Lower leg skin (tissue), 3 donors: ENCODE data around the gene C22orf23.

Experiments used
- POLR2A ChIP-seq, 2 donors: fragments of 450-650 bp; IDR thresholded peaks; one replicate each; pipeline ENCODE4 v1.6.1; 2016 to 2017; ENCODE audit warnings: antibody characterized with exemption in 2 of 2, mild to moderate bottlenecking in 1 of 2, moderate library complexity in 1 of 2
- TF ChIP-seq, protein P1 (sequence below), 3 donors: fragments of 450-650 bp; IDR thresholded peaks; one replicate each; pipeline ENCODE4 v1.5.1; 2016; ENCODE audit warnings: antibody characterized with exemption in 3 of 3, mild to moderate bottlenecking in 3 of 3, moderate library complexity in 2 of 3

DNA sequence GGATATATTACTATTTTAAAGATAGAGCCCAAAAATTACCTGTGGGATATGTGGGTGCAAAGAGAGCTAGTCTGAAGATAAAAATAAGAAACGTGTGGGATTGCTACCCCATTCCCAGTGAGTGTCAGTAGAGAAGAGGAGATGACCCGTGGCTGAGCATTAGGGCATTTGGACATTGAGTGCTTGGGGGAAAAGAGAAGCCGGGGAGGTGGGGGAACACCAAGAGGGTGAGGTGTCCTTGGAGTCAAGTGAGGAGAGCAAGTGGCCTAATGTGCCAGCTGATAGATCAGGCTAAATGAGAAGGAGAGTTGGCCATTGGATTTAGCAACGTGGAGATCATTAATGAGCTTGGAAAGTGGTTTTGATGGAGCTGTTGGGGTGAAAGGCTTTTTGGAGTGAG is 1.3 kb upstream of the C22orf23 start:
- no peak for TF ChIP-seq POLR2A (IDR thresholded peaks at IDR 0.05)
- TF ChIP-seq, protein P1, sequence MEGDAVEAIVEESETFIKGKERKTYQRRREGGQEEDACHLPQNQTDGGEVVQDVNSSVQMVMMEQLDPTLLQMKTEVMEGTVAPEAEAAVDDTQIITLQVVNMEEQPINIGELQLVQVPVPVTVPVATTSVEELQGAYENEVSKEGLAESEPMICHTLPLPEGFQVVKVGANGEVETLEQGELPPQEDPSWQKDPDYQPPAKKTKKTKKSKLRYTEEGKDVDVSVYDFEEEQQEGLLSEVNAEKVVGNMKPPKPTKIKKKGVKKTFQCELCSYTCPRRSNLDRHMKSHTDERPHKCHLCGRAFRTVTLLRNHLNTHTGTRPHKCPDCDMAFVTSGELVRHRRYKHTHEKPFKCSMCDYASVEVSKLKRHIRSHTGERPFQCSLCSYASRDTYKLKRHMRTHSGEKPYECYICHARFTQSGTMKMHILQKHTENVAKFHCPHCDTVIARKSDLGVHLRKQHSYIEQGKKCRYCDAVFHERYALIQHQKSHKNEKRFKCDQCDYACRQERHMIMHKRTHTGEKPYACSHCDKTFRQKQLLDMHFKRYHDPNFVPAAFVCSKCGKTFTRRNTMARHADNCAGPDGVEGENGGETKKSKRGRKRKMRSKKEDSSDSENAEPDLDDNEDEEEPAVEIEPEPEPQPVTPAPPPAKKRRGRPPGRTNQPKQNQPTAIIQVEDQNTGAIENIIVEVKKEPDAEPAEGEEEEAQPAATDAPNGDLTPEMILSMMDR (IDR thresholded peaks at IDR 0.05) = no peak
